GM21515 (cell line): ENCODE data around the gene PTGER4.

ENCODE experiments used
- ATAC-seq: cut with Tn5 transposase; IDR thresholded peaks from one replicate; pipeline ENCODE4 v1.9.1; 2021; ENCODE audit not compliant: unreplicated experiment

PTGER4 gene

GRCh38 chr5:40669606-40670390, 9.9 kb upstream of the PTGER4 start:
- no peak for ATAC-seq

GRCh38 chr5:40672425-40672824, 7.3 kb upstream of the PTGER4 start:
- no peak for ATAC-seq

DNA sequence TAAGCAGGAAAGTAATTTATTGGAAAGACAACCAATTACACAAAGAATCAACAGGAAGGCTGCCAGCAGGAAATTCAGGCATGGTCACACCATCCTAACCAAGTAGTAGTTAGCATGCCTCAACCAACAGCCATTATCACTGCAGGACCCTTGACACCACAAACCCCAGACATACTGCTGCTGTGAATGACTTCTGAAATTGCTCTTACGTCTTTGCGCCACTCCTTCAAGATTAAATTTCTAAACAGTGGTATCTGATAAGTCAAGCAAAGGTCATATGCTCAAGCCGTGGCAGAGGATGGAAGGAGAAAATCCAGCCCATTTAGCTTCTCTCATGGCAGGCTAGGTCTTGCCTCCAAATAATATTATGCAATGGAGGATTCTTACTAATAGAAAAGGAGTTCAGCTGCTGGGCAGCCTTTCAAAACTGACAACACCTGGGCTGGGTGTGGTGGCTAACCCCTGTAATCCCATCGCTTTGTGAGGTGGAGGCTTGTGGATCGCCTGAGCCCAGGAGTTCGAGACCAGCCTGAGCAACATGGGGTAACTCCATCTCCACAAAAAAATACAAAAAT, 5.0 kb upstream of the PTGER4 start:
- ATAC-seq = no peak

DNA sequence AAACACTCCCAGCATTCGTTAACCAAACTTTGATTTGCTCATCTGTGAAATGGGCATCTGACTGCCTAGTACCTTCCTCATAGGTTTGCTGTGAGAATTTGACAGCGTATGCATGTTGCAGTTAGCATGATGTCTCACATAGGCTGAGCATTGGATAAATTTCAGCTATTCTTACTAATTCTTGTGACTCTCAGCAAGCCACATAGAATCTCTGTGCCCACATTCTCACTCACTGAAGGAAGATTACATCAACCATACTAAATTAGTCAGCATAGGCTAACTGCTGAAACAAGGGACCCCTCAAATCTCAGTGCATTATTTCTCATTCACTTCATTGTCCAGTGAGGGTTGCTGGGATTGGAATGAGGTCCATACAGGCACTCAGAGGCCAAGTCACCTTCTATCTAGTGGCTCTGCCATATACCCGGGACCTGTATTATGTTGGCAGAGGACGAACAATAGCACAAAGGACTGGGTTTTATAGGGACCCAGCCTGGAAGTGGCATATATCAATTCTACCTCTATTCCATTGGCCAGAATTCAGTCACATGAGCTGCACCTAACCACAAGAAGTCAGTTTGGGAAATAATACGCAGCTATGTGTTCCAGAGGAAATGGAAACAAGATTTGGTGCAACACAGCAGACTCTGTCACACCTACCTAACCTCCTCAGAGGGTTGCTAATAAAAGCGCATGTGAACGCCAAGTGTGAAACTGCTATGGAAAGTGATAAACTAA, 4.2 kb upstream of the PTGER4 start:
- ATAC-seq = no peak

GRCh38 chr5:40676613-40677343, 2.9 kb upstream of the PTGER4 start:
- ATAC-seq = no peak

DNA sequence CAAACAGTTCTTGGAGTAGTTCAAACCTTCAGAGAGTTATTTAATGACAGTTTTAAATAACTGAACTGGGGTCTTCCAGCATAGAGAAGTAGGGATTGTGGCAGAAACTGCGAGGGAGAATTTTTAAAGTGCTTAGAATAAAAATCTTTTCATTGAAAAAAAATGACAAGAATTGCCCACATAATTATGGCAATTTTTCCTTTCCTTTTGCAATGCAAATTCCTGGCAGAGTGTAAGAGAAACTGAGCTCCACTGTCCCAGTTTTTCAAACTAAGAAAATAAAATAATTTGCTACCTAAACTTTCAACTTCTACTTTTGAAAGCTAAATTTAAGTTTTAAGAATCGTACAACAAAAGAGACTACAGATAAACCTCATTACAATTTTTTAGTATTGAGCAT, 2.3 kb upstream of the PTGER4 start:
- no peak for ATAC-seq

DNA sequence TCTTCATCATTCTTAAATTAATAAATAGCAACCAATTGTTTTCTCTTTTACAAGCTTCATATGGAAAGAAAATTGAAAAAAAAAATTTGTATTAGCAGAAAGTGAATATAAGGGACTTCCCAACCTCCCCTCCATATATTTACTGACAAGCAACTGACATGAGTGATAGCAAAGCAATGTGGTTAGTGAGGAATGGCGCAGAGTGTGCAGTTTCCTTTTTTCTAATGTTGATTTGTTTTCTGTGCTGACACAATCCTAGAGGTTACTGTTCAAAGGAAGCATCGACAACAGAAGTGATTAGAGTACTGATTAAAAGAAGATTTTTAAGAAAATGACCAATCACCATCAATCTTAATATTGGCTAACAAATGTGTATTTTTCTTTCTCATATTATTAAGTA, 1.7 kb upstream of the PTGER4 start:
- ATAC-seq = no peak

- no peak for ATAC-seq
These were observed 1.1 kb upstream of the PTGER4 start for GRCh38 chr5:40678460-40679147.

DNA sequence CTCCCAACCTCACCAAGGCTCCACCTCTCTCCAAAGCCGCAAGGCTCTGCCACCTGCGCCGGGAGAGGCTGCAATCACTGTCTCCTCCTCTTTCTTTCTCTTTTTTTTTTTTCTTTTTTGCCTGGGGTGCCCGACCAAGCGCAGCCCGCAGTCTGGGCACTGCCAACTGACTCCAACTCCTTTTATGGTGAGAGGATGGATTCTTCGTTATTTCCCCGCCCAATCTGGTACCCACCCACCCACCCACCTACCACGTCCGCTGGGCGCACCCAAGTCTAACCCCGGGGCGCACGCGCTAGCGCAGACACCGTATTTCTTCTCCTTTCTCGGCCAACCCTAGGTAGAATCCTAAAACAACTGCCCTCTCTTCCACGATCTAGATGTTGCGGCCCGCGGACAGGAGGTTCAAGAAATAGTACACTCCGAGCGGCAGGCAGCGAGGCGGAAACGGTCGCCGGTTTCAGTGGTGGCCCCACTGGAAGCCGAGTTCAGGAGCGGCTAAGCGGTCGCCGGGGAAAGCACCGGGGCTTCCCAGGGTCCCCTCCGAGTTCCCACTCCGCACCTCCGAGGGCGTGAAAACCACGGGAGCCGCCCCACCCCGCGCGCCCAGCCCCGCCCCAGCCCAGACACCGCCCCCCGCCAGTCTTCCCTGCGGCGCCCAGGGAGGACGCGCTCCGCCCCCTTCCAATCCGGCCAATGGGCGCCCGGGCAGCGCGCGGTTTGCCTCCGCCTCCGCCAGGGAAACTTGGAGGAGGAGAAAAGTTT, 385 bp upstream of the PTGER4 start:
- peak; percentile 81 for ATAC-seq

DNA sequence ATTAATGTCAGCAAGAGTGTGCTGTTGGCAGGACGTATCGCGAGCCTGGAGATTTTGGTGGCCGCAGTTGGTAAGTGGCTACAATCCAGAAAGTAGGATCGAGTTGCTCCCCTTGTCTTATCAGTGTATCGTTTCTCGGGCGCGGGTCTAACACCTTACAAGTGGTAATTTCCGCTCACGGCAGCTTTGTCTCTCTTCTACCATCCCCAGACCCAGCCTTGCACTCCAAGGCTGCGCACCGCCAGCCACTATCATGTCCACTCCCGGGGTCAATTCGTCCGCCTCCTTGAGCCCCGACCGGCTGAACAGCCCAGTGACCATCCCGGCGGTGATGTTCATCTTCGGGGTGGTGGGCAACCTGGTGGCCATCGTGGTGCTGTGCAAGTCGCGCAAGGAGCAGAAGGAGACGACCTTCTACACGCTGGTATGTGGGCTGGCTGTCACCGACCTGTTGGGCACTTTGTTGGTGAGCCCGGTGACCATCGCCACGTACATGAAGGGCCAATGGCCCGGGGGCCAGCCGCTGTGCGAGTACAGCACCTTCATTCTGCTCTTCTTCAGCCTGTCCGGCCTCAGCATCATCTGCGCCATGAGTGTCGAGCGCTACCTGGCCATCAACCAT, 1.1 kb downstream of the PTGER4 start:
- no peak for ATAC-seq

GRCh38 chr5:40681363-40682153, 1.8 kb downstream of the PTGER4 start:
- no peak for ATAC-seq

DNA sequence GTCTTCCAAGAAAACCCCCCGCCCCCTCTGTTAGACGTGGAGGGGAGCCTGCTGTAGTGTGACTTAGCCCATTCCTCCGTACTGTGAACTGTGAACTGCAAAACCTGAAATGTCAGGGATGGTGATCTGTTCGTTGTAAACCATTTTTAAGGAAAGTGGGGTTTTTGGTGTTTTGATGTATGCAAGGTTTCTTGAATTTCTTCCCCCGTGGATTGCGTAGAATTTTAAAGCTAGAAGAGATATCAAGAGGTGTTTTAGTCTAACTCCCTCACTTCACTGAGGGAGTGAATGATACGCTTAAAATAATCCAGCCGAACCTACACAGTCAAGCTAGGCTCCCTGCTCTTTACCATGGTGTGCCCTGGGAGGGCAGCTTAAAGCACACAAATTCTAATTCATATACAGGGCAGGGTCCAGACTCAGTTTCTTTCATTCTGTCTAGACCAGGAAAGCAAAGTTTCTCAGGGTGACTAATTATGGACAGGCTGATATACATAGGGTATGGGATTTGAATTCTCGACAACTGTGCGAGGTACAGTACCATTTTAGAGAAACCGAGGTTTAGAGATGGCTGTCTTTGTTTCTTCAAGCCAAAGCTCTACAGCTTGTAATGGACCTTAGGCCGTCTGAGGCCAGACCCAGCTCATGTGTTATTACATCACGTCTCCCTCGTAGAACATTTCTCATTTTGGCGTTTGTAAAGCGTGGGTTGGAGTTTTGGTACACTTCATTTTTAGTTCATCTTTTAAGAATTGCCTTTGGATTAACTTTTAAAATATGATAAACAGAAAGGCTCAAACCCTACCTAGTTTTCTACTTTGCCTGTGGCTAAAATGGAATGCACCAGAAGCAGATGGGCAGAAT, 2.7 kb downstream of the PTGER4 start:
- ATAC-seq = no peak

DNA sequence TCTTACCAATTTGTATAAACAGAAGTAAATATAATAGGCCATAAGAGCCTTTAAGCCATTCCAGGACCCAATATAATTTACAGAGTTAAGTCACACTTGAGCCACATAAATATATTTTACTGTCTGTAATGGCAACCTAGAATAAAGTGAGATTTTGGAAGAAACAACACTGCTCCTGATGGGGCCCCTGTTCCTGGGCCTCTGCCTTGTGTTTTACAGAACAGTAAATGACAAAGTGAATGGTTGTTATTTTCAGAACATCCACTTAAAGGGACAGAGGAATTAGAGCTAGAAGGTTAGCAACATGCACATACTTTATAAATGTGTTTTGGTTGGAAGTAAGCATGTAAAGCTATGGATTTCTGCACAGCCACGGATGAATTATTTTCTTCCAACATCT, 3.6 kb downstream of the PTGER4 start:
- ATAC-seq = no peak

- no peak for ATAC-seq
These were observed 5.5 kb downstream of the PTGER4 start for GRCh38 chr5:40685193-40685592.

GRCh38 chr5:40685976-40686486, 6.3 kb downstream of the PTGER4 start:
- no peak for ATAC-seq

DNA sequence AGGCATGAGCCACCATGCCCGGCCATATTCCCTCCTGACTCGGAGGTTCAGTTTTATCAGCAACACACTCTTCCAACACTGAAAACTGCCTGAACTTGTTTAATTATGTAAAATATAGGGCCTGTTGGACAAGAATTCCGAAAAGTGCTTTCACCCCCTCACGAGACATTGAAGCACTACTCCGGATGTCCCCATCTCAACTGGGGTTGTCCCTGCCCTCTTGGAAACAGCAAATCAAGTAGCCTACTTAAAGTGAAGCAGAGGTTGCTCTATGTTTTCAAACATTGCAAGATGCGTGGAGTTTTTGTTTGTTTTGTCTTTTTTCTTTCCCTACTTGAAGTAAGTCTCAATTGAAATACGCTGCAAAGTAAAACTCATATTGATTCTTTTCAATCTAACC, 7.6 kb downstream of the PTGER4 start:
- no peak for ATAC-seq

DNA sequence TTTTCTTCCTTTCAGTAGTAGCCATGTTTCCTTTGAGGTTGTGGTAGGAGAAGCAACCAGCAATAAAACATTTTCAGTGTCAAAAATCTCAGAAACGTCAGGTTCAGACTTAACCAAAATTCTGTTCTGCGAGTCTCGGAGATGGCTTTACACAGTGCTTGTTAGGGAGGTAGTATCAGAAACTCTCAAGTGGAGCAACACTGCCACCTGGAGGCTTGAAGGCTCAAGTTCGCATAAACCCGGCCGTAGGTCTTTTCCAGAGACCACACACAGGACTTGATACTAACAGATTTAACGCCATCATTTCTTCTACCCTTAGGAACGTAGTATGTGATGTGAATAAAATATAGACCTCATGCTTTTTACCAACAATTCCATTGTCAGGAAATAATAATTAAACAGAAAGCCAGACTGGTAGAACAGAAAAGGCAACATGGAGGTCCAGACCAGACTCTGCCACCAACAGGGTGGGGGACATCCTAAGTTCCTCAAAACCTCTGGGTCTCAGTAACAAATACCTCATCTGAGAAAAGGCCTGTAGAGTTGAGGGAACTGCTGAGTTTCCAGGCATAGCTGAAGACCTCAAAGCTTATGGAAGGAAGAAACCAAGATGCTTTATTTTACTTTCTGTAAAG, 8.5 kb downstream of the PTGER4 start:
- ATAC-seq = peak; percentile 95
